ENCODE measurements around the gene CD2.
A peak's percentile ranks its signal among the peaks of the same experiment; 100 is the strongest.

The CD2 gene

DNA sequence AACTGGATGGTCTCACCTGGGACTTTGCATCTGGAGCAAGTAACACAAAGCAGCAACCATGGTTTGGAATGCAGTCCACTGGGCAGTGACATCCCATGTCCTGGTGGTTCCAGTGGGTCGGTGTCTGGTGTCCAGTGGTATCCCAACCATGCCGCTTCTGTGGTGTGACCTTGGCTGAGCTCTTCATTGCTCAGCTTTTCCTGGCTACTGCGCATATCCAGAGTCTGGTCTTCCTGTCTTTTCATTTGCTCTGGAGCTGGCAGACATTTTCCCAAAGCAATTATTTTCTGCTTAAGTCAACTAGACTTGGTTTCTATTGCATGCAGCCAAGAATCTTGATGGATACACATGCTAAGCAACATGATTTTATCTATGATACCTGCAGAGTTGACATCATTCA lies 28.4 kb upstream of the CD2 start:
- H3K9ac ChIP-seq (ENCODE audit: low read length) = no peak overlapping the region
- no peak overlapping the region for H2AFZ ChIP-seq (ENCODE audit: low read depth, low read length)
- no peaks in the 10 kb centered on the region for H3K27me3 ChIP-seq (ENCODE audit: low read depth, low read length)
- H4K20me1 ChIP-seq (ENCODE audit: insufficient read depth, low read length) = no peaks in the 10 kb centered on the region
- TF ChIP-seq EZH2phosphoT487 (IDR thresholded peaks at IDR 0.05; ENCODE audit: low read depth) (no peak), CTCF (IDR thresholded peaks at IDR 0.05; ENCODE audit: low read depth, low read length) (no peak)
- H3K4me2 ChIP-seq (ENCODE audit: low read length) = no peak overlapping the region
- H3K27ac ChIP-seq (ENCODE audit: low read length) = no peak overlapping the region
- H3K4me1 ChIP-seq (ENCODE audit: low read length) = peaks cover 12% of the 10 kb centered on the region
- no peaks in the 10 kb centered on the region for H3K9me3 ChIP-seq (ENCODE audit: insufficient read depth, low read length)
- no peak overlapping the region for H3K4me3 ChIP-seq (ENCODE audit: low read length)
- no peaks in the 10 kb centered on the region for H3K79me2 ChIP-seq (ENCODE audit: low read length)
- H3K36me3 ChIP-seq (replicated peaks; ENCODE audit: low read depth, low read length) = no peaks in the 10 kb centered on the region

DNA sequence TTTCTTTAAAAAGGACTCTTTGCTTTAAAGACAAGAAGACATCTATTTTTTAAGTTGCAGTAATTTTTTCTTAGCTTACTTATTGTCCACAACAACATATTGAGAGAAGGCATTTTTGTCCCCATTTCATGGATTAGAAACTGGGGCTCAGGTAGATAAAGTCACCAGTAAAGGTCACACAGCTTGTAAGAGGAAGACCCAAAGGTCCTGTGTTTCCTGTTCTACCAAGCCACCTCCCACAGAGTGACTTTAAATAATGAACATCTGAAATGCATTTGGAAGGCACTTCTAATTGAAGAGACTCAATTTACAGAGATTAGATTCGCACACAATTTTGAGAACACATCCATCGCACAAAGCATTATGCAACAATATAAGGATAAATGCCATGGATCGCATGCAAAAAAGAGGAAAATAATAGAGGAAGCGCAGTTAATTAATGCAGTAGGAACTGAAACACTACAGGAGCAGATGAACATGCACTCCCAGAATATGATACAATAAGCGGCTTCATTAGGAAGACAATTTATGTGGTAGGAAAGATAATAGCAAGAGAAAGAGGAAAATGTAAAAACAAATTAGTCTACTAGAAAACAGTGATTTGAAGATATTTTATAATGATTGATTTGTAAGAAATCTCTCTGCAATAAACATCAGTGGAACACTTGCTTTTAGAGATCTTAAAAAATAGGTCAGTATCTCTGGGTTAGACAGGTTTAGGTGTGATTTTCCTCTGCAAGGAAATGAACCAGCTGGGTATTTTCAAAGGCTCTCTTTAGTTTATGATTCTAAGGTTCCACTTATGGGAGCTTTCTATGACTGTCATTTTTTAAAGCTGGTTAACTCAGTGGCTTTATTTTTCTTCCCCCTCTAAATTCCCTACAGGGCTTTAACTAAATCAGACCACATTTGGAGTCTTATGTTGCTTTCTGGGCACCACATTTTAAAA lies 27.1 kb upstream of the CD2 start:
- TF ChIP-seq EZH2phosphoT487 (IDR thresholded peaks at IDR 0.05; ENCODE audit: low read depth) (no peak), CTCF (IDR thresholded peaks at IDR 0.05; ENCODE audit: low read depth, low read length) (no peak)

DNA sequence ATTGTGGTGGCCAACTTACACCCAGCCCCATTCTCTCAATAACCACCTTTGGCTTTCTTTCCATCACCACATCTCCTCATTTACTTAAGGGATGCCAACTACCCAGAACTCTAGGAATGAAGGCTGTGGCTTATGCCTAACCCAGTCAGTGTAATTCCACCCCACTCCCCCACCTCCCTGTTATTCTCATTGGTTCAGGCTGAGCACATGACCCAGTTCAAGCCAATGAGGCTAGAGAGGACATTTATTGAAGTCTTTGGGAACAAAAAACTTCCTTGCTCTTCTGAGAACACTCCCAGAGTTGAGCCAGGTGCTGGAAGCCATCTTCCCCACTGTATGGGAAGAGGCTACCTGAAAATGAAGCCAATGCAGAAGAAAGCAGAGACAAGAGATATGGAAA lies 22.8 kb upstream of the CD2 start:
- no peaks in the 10 kb centered on the region for H3K27me3 ChIP-seq (ENCODE audit: low read depth, low read length)
- H4K20me1 ChIP-seq (ENCODE audit: insufficient read depth, low read length) = no peaks in the 10 kb centered on the region
- no peaks in the 10 kb centered on the region for H3K36me3 ChIP-seq (replicated peaks; ENCODE audit: low read depth, low read length)
- no peaks in the 10 kb centered on the region for H3K79me2 ChIP-seq (ENCODE audit: low read length)
- H3K9me3 ChIP-seq (ENCODE audit: insufficient read depth, low read length) = no peaks in the 10 kb centered on the region
- H3K4me2 ChIP-seq (ENCODE audit: low read length) = no peak overlapping the region
- no peak overlapping the region for H3K9ac ChIP-seq (ENCODE audit: low read length)
- H3K4me3 ChIP-seq (ENCODE audit: low read length) = no peak overlapping the region
- no peak overlapping the region for H2AFZ ChIP-seq (ENCODE audit: low read depth, low read length)
- H3K4me1 ChIP-seq (ENCODE audit: low read length) = peaks cover 28% of the 10 kb centered on the region
- TF ChIP-seq CTCF (IDR thresholded peaks at IDR 0.05; ENCODE audit: low read depth, low read length) = no peak
- no peak for TF ChIP-seq EZH2phosphoT487 (IDR thresholded peaks at IDR 0.05; ENCODE audit: low read depth)
- H3K27ac ChIP-seq (ENCODE audit: low read length) = no peak overlapping the region

More for the DNA sequence above, 27.1 kb upstream of the CD2 start:
- Histone ChIP-seq H3K79me2 (ENCODE audit: low read length) (no peaks in the 10 kb centered on the region), H3K9me3 (ENCODE audit: insufficient read depth, low read length) (no peaks in the 10 kb centered on the region), H4K20me1 (ENCODE audit: insufficient read depth, low read length) (no peaks in the 10 kb centered on the region), H3K27ac (ENCODE audit: low read length) (no peak overlapping the region), H2AFZ (ENCODE audit: low read depth, low read length) (no peak overlapping the region), H3K27me3 (ENCODE audit: low read depth, low read length) (no peaks in the 10 kb centered on the region), H3K36me3 (replicated peaks; ENCODE audit: low read depth, low read length) (no peaks in the 10 kb centered on the region), H3K4me1 (ENCODE audit: low read length) (peaks cover 12% of the 10 kb centered on the region), H3K4me2 (ENCODE audit: low read length) (peak overlapping the region; percentile 51), H3K9ac (ENCODE audit: low read length) (no peak overlapping the region), H3K4me3 (ENCODE audit: low read length) (0 out of 2 replicates have a peak overlapping the region, but pooled peaks have one; percentile 13)

GRCh38 chr1:116732726-116733125 lies 21.5 kb upstream of the CD2 start:
- Histone ChIP-seq H3K27ac (ENCODE audit: low read length) (no peak overlapping the region), H4K20me1 (ENCODE audit: insufficient read depth, low read length) (no peaks in the 10 kb centered on the region), H3K79me2 (ENCODE audit: low read length) (no peaks in the 10 kb centered on the region), H3K36me3 (replicated peaks; ENCODE audit: low read depth, low read length) (no peaks in the 10 kb centered on the region), H3K4me3 (ENCODE audit: low read length) (no peak overlapping the region), H2AFZ (ENCODE audit: low read depth, low read length) (no peak overlapping the region; the same call in 1 of the 2 replicates), H3K4me1 (ENCODE audit: low read length) (peaks cover 29% of the 10 kb centered on the region), H3K9me3 (ENCODE audit: insufficient read depth, low read length) (no peaks in the 10 kb centered on the region), H3K4me2 (ENCODE audit: low read length) (no peak overlapping the region; the same call in 1 of the 2 replicates), H3K27me3 (ENCODE audit: low read depth, low read length) (no peaks in the 10 kb centered on the region), H3K9ac (ENCODE audit: low read length) (no peak overlapping the region)
- no peak for TF ChIP-seq CTCF (IDR thresholded peaks at IDR 0.05; ENCODE audit: low read depth, low read length)
- TF ChIP-seq EZH2phosphoT487 (IDR thresholded peaks at IDR 0.05; ENCODE audit: low read depth) = no peak
